SIG-M5 treated with dmso at 0.1 percent for 504 hours (cell line): Measurements from ENCODE around the gene ZNF3.

Experiments
- DNase-seq: peaks from one replicate; lab custom pipeline; 2025; ENCODE audit not compliant: unreplicated experiment; lab: John Stamatoyannopoulos, UW

The ZNF3 gene

GRCh38 chr7:100109521-100110163 lies 28.1 kb upstream of the ZNF3 start:
- DNase-seq: no peak

- no peak for DNase-seq
These were observed 26.4 kb upstream of the ZNF3 start for GRCh38 chr7:100107890-100108289.

- DNase-seq: no peak
These were observed 25.7 kb upstream of the ZNF3 start for GRCh38 chr7:100107125-100107737.

DNA sequence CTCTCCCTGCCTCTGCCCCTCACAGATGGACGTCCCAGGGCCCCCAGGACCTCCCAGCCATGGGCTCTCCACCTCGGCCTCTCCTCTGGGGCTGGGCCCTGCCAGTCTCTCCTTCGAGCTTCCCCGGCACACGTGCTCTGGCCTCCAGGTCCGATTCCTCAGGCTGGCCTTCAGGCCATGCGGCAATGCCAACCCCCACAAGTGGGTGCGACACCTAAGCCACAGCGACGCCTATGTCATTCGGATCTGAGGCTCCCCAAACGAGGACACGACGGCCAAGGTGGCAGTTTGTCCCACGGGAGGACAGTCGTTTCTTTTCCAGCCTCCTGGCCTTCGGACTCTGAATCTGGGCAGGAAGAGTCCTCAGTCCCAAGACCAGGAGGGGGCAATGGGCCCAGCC lies 25.1 kb upstream of the ZNF3 start:
- DNase-seq: no peak

DNA sequence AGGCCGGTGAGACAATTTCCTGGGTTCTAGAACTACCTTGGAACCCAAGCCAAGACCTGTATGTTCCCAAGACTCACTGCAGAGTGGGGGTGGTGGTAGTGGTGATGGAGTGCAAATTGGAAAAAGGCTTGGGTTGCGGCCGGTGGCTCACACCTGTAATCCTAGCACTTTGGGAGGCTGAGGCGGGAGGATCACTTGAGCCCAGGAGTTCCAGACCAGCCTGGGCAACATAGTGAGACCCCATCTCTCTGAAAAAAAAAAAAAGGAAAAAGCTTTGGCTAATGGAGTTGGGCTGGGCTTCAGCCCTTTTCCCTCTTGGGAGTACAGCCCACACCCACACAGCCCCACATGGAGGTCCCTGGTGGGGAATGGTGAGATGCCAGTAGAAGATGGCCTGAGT lies 24.0 kb upstream of the ZNF3 start:
- no peak for DNase-seq

- DNase-seq: no peak
These were observed 21.7 kb upstream of the ZNF3 start for GRCh38 chr7:100102950-100103840.

DNA sequence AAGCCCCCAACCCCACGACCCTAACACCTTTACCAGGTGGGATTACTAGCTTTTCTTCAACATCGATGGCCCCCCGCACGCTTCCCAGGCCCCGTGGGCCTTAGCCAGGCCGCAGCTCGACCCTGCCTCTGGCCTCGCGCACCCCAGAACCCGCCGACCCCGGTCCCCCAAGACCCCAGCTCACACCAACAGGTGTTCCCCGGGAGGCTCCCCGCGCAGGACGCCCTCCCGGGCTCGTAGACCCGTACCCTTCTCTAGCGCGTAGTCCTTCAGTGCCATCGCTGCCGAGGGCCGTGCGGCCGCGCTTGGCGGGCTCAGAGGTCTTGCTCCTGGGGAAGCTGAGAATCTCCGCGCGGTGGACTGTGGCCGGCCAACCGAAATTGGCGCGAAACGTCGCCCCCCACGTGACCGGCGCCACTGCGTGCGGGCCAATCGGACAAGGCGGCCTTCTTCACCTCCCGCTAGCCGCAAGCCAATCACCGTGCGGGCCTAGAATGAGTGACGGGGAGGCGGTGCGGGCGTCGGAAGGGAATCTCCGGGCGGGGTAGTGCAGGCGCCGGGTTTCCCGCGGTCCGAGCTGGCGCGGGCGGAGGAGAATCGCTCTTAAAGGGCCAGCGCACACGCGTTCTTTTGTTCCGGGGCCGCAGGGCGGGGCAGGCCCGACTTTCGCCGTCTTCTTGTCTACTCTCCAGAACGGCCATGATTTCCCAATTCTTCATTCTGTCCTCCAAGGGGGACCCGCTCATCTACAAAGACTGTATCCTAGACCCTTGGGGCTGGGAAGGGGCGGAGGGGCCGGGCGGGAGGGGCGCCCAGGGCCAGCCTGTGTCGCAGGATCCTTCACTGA lies 19.7 kb upstream of the ZNF3 start, which contains the start of the genes AP4M1 and MCM7:
Gene AP4M1, plus strand, starts transcription at position 628 of the 847 bp plus-strand sequence. Its CDS starts 72 bp downstream, at position 700.
Gene MCM7, minus strand, starts transcription at position 382 of the 847 bp plus-strand sequence. Its CDS starts 103 bp downstream, at position 279.
- DNase-seq: peak; percentile 99

DNA sequence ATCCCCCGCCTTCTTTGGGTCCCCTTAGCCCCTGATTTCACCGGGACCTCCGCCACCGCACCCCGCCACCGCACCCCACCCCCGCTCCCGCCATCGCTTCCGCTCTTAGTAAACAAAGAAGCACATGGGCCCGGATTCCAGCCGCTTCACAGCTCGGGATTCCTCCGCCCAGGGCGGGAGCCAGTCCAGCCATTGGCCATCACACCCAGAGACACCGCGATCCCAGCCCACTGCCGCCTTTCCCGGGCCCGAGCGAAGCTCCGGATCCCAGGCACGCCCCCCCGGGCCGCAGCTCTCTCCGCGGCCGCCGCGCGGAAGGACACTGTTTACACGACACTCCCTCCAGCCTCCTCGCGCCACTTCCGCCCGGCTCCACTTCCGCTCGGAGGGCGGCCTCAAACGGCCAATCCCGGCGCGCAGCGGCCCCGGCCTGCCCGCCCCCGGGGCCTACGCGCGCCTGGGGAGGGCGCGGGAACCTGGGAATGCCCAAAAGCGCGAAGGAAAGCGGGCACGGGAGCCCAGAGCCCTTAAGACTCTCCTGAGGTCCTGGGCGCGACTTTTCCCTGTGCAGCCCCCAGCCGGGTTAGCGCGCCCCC lies 19.0 kb upstream of the ZNF3 start:
- peak; percentile 88 for DNase-seq

GRCh38 chr7:100099452-100099851 lies 17.9 kb upstream of the ZNF3 start:
- no peak for DNase-seq

DNA sequence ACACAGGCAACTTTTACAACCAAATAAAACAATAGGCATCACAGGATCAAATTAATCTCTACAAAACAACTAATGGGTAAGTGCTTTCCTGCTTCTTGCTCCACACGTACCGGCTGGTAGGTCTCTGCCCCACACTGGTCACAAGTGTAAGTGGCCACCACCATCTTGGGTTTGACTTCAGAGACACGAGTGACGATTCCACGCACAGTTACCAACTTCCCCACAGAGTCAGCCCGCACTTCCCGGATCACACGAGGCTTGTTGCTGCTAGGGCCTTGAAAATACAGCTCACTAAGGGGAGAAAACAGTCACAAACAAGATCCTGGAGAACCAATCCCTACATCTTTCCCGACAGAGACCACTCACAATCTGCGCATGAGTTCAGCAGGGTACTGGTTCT lies 17.4 kb upstream of the ZNF3 start:
- no peak for DNase-seq

DNA sequence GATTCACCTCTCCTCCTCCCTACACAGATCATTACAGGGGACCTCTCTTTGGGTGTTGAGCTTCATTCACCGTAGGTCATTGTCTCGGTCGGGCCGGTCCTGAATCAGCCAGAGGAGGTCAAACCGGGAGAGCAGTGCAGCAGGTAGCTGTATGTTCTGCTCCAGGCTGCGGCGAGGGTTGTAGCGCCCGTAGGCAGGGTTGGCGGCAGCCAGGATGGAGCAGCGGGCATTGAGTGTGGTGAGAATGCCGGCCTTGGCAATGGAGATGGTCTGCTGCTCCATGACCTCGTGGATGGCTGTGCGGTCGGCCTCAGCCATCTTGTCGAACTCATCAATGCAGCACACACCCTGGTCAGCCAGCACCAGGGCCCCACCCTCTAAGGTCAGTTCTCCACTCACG lies 14.2 kb upstream of the ZNF3 start:
- DNase-seq: no peak

GRCh38 chr7:100095289-100095688 lies 13.8 kb upstream of the ZNF3 start:
- no peak for DNase-seq

DNA sequence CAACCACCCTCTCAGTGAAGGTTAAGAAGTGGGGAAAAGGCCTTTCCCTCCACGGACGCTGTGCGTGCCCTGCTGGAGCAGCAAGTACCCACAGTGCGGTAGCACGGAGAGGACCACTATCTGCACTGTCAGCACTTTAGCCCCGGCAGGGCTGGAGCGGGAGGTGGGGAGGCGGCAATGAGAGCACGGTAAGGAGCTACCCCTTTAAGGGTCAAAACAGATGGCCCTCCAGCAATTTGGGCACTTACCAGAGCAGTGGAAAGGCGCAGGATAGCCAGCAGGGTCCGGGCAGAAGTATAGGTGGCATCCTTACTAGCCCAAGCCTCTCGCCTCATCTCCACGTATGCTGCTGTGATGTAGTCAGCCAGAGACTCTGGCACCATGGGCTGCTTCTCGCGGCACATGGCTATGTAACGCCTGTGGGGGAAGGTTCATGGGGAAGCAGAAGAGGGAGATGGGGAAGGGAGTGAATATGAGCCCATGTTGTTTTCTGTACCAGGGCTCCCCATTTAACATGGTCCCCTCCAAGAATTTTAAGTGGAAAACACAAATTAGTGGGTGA lies 12.5 kb upstream of the ZNF3 start:
- DNase-seq: no peak

DNA sequence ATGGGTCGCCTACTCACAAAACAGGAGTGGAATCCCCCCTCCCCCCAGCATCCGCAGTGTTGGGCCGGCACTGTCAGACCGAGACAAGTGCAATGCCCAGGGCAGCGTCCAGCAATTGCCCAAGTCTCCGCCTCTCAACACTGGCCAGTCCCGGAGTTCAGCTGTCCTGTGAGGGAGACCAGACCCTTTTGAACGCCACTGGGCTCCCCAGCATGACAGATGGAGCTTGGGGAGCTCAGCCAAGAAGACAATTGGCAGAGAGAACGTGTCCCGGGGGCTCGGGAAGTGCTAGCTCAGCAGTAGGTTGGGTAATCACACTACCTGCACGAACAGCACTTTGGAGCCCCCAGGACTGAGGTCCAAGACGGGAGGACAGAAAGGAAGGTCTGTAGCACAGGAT lies 12.0 kb upstream of the ZNF3 start:
- no peak for DNase-seq

DNA sequence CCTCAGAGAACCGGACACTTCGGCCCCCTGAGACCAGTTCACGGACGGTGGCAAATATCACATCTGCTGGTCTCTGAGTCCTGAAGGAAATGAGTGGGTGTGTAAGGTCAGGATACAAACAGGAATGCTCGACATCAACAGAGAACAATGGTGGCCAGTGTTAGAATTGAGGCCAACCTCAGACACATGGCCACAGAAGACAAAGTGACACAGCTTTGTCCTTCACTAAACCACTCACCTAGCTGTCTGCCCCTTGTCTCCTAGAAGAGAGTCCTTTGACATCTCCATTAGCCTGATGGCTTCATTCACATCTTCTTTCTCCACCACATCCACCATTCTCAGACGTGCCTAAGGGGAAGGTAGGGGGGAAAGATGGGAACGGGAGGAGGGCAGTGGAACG lies 11.5 kb upstream of the ZNF3 start:
- no peak for DNase-seq

GRCh38 chr7:100091411-100092181 lies 10.1 kb upstream of the ZNF3 start:
- DNase-seq: no peak

GRCh38 chr7:100090527-100091410 lies 9.2 kb upstream of the ZNF3 start:
- DNase-seq: no peak

- DNase-seq: no peak
These were observed 8.1 kb upstream of the ZNF3 start for GRCh38 chr7:100089458-100090196.
